GM15510 (cell line): ENCODE results near the gene NRG3.

ENCODE experiments used
- POLR2A ChIP-seq: IDR thresholded peaks from 3 replicates; pipeline ENCODE4 v1.6.1; 2011; ENCODE audit warnings: borderline replicate concordance; ENCODE audit not compliant: insufficient read length; ENCODE audit errors: extremely low read depth

The NRG3 gene

GRCh38 chr10:82737549-82737948, 862.6 kb downstream of the NRG3 start:
- TF ChIP-seq POLR2A, result no peak

GRCh38 chr10:82738592-82738991, 863.6 kb downstream of the NRG3 start:
- TF ChIP-seq POLR2A, result no peak

- TF ChIP-seq POLR2A, result no peak
Observed at GRCh38 chr10:82742478-82742877, 867.5 kb downstream of the NRG3 start.

- no peak for TF ChIP-seq POLR2A
Observed at GRCh38 chr10:82742898-82743297, 867.9 kb downstream of the NRG3 start.

GRCh38 chr10:82750538-82750937, 875.5 kb downstream of the NRG3 start:
- TF ChIP-seq POLR2A, result no peak

- no peak for TF ChIP-seq POLR2A
Observed at GRCh38 chr10:82757397-82757796, 882.4 kb downstream of the NRG3 start.

GRCh38 chr10:82757901-82758300, 882.9 kb downstream of the NRG3 start:
- TF ChIP-seq POLR2A, result no peak

- no peak for TF ChIP-seq POLR2A
Observed at GRCh38 chr10:82759050-82759449, 884.1 kb downstream of the NRG3 start.

GRCh38 chr10:82762641-82763040, 887.6 kb downstream of the NRG3 start:
- TF ChIP-seq POLR2A, result no peak

GRCh38 chr10:82768040-82768439, 893.0 kb downstream of the NRG3 start:
- TF ChIP-seq POLR2A, result no peak

GRCh38 chr10:82778908-82779307, 903.9 kb downstream of the NRG3 start:
- TF ChIP-seq POLR2A, result no peak

- no peak for TF ChIP-seq POLR2A
Observed at GRCh38 chr10:82796510-82796909, 921.5 kb downstream of the NRG3 start.

- TF ChIP-seq POLR2A, result no peak
Observed at GRCh38 chr10:82801289-82801688, 926.3 kb downstream of the NRG3 start.

- no peak for TF ChIP-seq POLR2A
Observed at GRCh38 chr10:82811621-82812020, 936.6 kb downstream of the NRG3 start.

GRCh38 chr10:82813856-82814255, 938.9 kb downstream of the NRG3 start:
- no peak for TF ChIP-seq POLR2A

- no peak for TF ChIP-seq POLR2A
Observed at GRCh38 chr10:82814635-82815034, 939.6 kb downstream of the NRG3 start.

GRCh38 chr10:82815680-82816079, 940.7 kb downstream of the NRG3 start:
- TF ChIP-seq POLR2A, result no peak
